ENCODE measurements around the gene TENM4.
"Not testable (repeated sequence)": the region's sequence is repeated elsewhere in the genome, so short reads cannot be mapped to it uniquely, and the experiment has no call there.

Gene TENM4

DNA sequence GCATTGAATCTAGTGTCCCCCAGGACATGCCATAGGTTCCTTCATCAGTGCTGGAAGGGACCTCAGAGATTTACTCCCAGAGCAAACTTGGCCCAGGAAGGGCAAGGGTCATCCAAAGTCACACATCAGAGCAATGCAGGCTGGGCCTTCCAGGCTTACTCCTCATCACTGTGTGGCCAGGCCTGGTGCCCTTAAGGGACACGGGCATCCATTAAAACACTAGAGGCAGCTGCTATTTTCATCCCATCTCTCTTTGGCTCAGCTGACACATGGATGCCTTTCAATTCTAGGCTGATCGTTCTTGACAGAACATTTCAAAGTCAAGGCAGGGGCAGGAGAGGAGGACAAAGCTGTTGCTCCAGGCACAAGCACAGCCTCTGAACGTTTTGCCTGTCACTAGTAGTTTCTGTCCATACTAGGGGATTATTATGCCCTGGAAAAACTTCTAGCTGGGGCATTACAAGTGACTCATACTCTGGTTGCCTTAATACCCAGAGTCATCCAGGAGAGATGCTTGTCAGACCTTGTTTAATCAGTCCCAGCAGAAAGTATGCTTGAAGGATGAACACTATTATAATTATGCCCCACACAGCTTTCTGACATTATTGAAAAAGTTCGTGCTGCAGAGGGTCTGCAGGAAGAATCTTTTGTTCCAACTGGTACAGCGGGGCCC is 240.3 kb downstream of the TENM4 start:
- no peak for DNase-seq

DNA sequence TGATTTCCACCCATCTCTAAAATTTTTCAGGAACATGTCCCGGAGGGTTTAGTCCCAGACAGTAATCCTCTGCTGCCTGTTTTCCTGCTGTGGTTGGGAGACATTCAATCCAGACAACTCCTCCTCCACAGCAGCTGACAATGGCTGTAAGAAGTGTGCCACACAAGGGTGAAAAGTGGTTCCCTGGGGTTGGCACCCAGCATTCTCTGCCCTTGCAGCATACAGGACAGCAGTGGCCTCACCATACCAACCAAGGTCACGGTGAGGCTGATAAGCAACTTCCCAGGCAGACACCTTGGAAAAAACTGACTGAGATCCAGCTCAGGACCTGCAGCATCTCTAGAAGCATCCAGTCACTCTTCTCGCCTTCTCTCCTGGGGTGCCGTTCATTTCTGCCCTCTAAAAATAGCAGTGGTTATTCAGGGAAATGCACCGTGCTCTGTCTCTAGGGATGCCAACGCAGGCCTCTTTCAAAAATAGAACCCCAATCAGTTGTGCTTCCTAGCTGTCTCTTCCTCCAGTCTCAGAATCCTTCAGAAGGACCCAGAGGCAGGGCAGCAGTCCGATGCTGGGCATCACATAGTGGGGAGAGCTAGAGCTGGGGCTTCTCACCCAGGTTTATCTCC is 241.0 kb downstream of the TENM4 start:
- no peak for DNase-seq

DNA sequence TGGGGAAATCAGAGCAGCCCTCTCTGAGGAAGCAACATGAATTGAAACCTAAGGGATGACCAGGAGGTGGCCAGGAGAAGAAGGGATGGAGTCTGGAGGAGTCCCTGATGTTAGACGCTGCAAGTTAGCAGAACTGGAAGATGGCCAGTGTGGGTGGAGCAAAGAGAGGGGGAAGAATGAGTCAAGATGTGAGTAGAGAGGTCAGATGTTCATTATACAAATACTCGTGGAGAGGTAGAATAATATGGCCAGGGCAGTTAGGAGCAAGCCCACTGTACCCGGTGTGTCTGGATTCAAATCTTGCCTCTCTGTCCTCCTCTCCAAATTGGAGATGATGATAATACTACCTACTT is 242.0 kb downstream of the TENM4 start:
- no peak for DNase-seq

DNA sequence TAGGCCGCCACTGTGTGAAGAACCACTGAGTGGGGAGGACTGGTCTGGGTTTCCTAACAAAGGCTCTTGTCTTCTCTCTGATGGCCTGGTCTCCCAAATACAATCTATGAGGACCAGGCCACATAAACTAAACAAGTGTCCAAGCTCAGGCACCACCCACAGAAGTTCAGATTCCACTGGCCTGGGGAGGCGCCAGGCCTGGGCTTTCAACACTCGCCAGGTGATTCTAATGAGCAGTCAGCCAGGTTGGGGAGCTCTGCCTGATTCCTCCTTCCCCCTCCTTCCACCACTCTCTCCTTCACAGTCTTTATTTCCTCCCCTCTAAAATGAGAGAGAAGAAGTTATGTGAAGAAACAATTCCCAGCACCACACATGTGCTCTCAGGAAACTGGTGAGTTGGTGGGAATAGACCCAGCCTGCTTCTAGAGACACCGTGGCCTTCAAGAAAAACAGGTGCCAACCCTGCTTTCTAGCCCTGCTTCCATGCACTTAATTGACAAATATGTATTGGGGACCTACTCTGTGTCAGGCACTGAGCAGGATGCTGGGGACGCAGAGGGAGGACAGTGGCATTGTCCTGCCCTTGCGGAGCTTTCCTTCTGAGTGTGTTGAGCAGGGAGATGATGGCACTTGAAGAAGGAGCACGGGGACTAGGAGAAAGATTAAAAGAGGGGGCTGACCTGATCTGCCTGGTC is 242.5 kb downstream of the TENM4 start:
- DNase-seq: no peak

DNA sequence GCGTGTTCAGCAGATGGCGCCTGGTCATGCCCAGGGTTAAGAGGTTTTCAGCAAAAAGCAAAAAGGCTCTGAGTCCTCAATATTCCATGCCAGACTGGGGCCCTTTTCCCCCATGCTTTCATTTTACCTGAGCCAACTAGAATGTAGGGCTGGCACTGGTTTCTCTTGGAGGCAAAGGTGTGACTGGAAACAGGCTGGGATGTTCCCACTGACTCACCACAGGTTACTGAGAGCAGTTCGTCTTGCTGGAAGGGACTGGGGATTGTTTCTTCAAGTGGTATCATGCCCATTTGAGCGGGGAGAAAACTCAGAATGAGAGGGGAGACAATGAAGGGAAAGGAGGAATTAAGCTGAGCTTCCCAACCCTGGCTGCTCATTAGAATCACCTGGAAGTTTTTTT is 243.9 kb downstream of the TENM4 start:
- no peak for DNase-seq

DNA sequence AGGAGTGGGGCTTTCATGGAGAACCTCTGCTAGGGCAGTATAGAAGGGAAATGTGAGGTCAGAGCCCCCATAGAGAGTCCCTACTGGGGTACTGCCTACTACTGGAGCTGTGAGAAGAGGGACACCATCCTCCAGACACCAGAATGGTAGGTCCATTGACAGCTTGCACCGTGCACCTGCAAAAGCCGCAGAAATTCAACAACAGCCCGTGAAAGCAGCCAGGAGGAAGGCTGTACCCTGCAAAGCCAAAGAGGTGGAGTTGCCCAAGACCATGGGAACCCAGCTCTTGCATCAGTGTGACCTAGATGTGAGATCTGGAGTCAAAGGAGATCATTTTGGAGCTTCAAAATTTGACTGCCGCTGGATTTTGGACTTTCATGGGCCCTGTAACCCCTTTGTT is 245.6 kb downstream of the TENM4 start:
- no peak for DNase-seq

DNA sequence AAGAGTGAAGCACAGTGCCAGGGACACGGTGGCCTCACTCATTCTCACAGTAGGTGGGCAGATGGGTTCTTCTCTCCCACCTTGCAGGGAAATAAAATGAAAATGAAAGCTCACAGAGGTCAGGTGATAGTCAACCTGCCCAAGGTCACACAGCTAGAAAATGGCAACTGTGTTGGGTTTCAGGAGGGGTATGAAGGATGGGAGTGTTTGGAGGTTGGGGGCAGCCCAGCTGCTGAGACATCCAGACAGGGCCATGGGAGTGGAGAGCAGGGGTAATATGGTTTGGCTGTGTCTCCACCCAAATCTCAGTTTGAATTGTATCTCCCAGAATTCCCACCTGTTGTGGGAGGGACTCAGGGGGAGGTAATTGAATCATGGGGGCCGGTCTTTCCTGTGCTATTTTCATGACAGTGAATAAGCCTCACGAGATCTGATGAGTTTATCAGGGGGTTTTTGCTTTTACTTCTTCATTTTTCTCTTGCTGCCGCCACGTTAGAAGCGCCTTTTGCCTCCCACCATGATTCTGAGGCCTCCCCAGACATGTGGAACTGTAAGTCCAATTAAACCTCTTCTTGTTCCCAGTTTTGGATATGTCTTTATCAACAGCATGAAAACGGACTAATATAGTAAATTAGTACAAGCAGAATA is 247.0 kb downstream of the TENM4 start:
- no peak for DNase-seq

DNA sequence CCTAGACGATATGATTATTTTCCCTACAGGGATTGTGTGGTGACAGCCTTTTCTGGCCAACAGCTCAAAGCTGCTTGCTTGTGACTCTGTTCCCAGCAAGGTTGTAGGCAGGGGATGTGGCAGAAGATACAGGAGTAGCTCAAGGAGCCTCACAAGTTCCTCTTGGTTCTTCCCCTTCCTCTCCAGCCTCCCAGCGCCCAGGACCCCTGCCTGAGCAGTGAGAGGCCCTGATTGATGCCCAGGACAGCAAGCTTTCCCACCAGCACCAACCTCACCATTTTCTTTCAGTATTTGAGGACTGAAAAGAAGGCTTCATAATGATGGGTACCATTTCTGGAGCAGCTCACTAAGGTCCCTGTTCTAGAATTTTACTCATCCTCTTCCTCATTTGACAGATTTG is 248.0 kb downstream of the TENM4 start:
- DNase-seq: no peak

DNA sequence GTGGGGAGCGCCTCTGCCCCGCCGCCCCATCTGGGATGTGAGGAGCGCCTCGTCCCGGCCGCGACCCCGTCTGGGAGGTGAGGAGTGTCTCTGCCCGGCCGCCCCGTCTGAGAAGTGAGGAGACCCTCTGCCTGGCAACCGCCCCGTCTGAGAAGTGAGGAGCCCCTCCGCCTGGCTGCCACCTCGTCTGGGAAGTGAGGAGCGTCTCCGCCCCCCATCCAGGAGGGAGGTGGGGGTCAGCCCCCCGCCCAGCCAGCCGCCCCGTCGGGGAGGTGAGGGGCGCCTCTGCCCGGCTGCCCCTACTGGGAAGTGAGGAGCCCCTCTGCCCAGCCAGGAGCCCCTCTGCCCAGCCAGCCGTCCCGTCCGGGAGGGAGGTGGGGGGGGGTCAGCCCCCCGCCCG is 249.1 kb downstream of the TENM4 start:
- not testable (repeated sequence) for DNase-seq

DNA sequence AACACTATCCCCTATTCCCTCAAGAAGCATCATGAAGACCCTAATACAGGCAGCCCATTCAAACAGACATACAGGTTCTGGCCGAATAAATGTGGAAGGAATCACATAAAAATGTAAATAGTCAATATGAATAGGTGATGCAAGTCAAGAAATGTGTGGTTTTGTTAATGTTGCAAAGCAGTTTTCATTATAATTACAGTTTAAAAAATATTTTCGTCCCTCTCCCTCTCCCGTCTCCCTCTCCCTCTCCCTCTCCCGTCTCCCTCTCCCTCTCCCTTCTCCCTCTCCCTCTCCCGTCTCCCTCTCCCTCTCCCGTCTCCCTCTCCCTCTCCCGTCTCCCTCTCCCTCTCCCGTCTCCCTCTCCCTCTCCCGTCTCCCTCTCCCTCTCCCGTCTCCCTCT is 250.3 kb downstream of the TENM4 start:
- not testable (repeated sequence) for DNase-seq

DNA sequence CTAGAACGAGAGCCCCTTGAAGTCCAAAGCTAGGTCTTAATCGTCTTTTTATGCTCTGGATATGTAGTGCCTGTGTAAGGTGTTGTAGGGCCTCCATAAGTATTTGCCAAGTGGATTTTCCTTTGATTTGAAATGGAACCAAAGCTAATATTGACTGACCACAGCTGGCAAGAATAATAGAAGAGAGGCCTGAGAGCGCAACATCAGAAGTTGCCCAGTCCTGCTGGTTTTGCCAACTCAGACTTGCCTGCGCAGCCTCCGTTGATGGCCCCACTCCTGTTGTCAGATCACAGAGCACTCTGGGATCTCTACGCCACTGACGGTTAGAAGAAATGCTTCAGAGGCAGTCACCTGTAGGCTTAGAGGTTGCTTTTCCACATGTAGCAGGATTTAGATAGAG is 251.2 kb downstream of the TENM4 start:
- DNase-seq: no peak

DNA sequence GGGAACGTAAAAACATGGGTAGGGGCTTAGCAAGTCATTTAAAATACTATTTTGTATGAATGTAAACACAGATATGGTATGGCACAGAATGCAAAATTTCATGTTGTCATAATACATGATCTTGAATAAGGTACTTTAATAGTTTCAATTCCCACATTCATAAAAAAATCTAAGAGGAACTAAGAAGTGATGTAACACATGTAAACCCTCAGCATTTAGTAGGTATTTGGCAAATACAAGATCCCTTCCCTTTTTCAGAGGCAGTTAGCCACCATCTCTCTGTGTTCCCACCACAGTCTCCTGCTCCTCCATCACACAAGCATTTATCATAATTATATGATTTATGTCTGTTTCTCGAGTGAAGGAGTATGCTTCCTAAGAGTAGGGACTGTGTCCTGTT is 251.8 kb downstream of the TENM4 start:
- DNase-seq: no peak

DNA sequence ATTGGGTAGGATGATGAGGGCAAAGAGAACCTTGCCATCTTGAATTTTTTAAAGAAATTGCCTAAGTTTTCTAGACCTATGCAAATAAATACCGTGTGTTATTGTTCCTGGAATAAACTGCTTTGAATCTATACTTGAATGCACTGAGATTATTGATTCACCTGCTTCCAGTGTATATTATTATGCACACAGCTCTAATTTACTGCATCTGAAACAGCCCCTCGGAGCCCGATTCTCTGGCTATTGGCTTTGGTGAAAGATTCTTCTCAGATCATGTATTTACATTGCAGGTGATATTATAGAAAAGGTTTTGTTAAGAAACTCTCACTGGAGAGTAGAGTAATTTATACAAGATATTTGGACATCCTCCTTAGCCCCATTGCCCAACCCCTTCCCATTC is 254.2 kb downstream of the TENM4 start:
- DNase-seq: no peak

DNA sequence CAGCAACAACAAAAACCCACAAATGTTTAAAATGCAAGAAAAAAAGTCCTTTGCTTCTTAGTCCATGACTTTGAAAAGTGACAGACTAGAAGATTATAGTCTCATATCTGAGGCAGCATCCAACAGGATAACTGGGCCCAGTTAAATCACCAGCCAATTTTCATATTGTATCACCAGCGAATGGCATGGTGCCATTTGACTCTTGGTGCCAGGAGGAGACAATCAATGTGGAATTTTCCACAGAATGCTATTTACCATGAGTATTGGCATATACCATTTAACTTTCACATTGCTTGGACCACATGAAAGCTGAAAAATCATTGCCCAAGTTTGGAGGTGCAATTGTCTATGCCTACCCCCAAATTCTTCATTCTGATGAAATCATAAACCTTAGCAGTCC is 255.5 kb downstream of the TENM4 start:
- no peak for DNase-seq

DNA sequence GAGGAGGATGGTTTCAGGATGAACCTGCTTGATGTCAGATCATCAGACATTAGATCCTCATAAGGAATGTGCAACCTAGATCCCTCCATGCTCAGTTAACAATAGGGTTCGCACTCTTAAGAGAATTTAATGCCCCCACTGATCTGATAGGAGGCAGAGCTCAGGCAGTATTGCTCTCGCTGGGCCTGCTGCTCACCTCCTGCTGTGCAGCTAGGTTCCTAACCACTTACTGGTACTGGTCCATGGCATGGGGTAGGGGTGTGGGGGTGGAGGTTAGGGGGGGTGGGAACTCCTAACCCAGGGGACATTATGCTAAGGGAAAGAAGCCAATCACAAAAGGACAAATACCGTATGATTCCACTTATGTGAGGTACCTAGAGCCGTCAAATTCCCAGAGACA is 256.5 kb downstream of the TENM4 start:
- no peak for DNase-seq

DNA sequence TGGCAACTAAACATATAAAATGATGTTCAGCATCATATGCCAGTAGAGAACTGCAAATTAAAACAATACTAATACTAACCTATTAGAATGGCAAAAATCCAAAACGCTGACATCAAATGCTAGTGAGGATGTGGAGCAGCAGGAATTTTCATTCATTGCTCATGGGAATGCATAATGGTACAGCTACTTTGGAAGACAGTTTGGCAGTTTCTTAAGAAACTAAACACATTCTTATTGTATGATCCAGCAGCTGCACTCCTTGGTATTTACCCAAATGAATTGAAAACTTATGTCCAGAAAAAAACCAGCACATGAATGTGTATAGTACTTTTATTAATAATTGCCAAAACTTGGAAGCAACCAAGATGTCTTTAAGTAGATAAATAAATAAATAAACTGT is 258.0 kb downstream of the TENM4 start:
- DNase-seq: no peak

DNA sequence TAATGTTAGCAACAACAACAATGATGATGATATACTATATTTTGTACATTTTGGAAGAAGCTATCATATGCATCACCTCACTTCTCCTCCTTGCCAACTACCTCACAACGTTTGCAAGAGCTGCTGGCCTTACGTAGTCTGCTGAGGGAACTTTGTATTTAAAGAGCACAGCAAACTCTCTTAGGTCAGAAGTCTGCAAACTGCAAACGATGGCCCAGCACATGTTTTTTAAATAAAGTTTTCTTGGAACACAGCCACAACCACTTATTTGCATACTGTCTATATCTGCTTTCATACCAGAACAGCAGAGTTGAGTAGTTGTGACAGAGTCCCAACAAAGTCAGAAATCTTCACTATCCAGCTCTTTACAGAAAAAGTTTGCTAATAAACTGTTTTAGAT is 261.7 kb downstream of the TENM4 start:
- no peak for DNase-seq

DNA sequence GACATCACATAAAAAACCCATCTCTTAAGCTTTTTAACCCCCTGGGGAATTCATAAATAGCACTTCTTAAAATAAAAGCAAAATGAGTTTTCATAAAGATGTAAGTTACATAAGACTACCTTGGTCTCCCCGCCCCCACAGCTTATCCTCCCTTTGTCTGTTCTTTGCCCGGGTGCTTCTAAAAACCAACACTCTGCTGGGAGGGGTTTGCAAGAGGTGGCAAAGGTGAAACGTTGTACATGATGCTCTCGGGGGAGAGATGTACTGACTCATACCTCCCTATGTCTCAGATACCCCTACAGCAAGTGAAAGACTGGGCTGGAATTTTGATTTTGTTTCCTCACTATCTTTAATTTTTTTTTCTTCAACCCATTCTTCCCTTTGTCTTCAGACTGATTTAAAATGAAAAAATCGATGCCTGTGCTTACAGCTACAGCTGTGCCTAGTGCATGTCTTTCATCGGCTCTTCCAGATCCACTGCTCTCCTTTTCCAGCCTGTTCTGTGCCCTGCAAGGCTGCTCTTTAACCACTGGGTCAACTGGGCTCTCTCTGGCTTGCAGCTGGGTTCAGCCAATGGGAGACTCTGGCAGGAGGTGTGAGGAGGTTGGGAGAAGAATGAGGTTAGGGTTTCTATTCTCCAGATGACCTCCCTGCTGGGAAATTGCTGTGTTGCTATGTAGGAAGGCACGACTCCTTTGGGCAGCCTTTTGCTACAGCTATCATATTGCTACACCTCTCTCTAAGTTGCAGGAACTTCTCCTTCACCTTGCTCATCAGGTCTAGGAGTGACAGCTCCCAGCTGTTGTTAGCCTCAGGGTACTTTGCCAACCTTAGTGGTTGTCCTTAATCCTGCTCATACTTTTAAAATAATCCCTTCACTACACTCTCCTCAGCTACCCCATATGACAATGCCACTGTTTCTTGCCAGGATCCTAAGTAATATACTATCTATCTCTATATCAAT is 266.5 kb downstream of the TENM4 start:
- DNase-seq: no peak

DNA sequence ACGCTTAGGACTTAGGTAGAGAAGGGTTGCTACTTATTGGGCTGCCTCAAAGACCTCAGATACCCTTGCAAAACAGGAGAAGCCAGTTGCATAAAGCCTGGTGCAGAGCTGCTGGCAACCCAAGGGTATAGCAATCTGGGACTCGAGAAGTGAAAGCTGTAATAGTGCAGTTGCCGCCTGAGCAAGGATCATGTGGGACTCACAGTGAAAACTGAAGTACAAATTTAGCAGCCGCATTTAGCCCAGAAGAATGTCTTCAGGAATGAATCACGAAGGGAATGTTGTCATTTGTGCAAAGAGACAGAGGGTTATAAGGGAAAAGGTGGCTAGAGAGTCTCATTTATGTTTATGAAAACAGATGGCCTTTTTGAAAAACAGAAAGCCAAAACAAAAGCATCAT is 267.2 kb downstream of the TENM4 start:
- DNase-seq: no peak

DNA sequence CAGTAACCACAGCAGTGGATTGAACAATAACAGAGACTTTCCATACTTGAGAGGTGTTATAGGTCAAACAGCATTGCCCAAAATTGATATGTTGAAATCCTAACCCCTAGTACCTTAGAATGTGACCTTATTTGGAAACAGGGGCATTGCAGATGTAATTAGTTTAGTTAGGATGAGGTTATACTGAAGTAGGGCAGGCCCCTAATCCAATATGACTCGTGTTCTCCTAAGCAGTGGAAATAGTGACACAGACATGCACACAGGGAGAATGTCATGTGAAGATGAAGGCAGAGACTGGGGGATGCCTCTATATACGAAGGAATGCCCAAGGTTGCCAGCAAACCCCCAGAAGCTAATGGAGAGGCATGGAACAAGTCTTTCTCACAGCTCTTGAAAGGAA is 270.5 kb downstream of the TENM4 start:
- DNase-seq: no peak

DNA sequence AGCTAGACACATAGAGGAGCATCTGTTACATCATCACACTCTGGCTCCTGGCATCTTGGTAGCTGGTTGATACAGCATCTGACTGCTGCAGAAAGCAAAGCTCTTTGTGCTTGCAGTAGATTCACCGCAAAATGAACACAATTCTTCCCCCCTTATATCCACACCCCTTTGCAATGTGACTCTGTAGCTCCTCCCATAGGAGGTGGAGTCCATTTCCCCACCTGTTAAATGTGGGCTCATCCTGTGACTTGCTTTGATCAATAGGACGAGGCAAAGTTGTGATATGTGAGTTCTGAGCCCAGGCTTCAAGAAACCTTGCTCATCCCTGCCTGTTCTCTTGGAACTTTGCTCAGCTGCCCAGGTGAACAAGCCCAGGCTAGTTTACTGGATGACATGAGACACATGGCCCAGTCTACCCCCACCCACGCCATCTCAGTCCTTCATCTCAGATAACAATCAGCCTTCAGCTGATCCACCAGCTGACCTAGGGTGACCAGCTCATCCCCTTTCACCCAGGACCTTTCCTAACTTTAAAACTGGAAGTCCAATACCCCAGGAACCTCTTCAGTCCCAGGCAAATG is 272.2 kb downstream of the TENM4 start:
- no peak for DNase-seq

DNA sequence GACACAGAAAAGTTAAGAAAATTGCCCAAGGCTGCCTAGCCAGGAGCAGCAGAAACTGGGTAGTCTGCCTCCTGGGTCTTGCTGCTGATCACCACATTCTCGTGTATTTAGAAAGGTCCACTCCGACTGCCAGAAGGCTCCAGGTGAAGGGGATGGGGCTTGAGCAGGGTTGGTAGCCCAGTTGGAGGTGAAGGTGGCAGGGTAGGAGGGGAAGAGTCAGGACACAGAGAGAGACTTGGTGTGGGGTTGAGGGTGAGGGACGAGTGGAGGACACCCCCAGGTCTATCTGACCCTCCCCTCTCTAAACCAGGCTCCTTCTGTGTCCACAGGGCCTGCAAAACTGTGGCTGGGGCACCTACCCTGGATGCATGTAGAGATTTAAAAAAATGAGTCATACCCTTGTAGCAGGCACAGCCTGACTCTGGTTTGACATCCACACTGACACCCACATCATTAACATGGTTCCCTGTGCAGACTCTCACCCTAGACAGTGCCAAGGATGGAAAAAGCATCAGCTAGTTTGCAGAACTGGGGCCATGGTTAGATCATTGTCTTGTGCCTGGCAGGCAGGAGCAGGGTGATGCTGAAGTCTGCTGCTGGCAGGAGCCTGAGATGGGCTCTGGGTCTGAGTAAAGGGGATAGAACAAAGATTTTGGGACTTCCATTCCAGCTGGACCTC is 273.2 kb downstream of the TENM4 start:
- no peak for DNase-seq

Measured in stimulated activated CD4-positive, alpha-beta T cell treated with anti-CD3 and anti-CD28 coated beads, Interleukin-15, amount 100 ng/mL, for 24 hours (primary cell).